Measurements from ENCODE around the gene C6orf89.

- TF ChIP-seq CTCF (IDR thresholded peaks at IDR 0.05) (no peak), EP300 (IDR thresholded peaks at IDR 0.05) (no peak), POLR2A (IDR thresholded peaks at IDR 0.05) (no peak)
These were observed 35.7 kb upstream of the C6orf89 start for GRCh38 chr6:36850021-36850420.
